Right lobe of liver (tissue), 4 donors: ENCODE results near the gene AUNIP.

Experiments
- CTCF ChIP-seq, 4 donors: fragments of 200-600 bp in 3 of 4; fragments of 450-650 bp in 1 of 4; IDR thresholded peaks; one replicate each; pipeline versions ENCODE4 v1.5.1 to v1.8.0; 2016 to 2022; ENCODE audit warnings: antibody characterized with exemption in 4 of 4, mild to moderate bottlenecking in 2 of 4
- POLR2A ChIP-seq: fragments of 450-650 bp; IDR thresholded peaks from one replicate; pipeline ENCODE4 v1.6.1; 2017; ENCODE audit warnings: antibody characterized with exemption, mild to moderate bottlenecking
- donor health status: DM: no; HTN: no; CAD: no.
- donor health status: DM: no; HTN: no; CAD: no.
- donor health status: DM: no; HTN: yes; CAD: no.

GRCh38 chr1:25821630-25822091 lies 37.6 kb downstream of the AUNIP start:
- TF ChIP-seq CTCF (IDR thresholded peaks at IDR 0.05) (no peak), POLR2A (no peak)
